Colonic mucosa (tissue), 4 donors: ENCODE results near the gene CADM2. TPM values are rescaled to one million over a fixed set of nuclear protein-coding genes. Genes with fewer than 3 reads are reported as not detected.

Experiments
- DNase-seq: peaks from one replicate; pipeline ENCODE4 v3.0.0-alpha.2; 2020
- H3K27ac ChIP-seq: fragments of 200-600 bp; one replicate; pipeline ENCODE4 v1.8.0; 2021
- H3K27me3 ChIP-seq: fragments of 200-600 bp; one replicate; pipeline ENCODE4 v1.8.0; 2021
- H3K36me3 ChIP-seq: fragments of 200-600 bp; one replicate; pipeline ENCODE4 v1.8.0; 2021
- H3K4me1 ChIP-seq: fragments of 200-600 bp; one replicate; pipeline ENCODE4 v1.8.0; 2021; ENCODE audit warnings: mild to moderate bottlenecking
- H3K4me3 ChIP-seq: fragments of 200-600 bp; one replicate; pipeline ENCODE4 v1.8.0; 2021
- H3K9ac ChIP-seq, 2 donors: one replicate each; pipeline ENCODE4 v1.7.0; 2013; ENCODE audit warnings: control low read depth in 2 of 2, low read depth in 2 of 2, low read length in 2 of 2
- H3K9me3 ChIP-seq: fragments of 200-600 bp; one replicate; pipeline ENCODE4 v1.8.0; 2021
- CTCF ChIP-seq: fragments of 200-600 bp; IDR thresholded peaks from one replicate; pipeline ENCODE4 v1.8.0; 2022; ENCODE audit warnings: antibody characterized with exemption, mild to moderate bottlenecking
- intact Hi-C: fragments of 100-400 bp; cut with DNase I; formaldehyde crosslinking; loops from one replicate; pipeline ENCODE4 v1.14.1; 2022
- total RNA-seq, 2 donors: library from RNA; stranded (reverse); fragmentation: NEBNext Ultra II Directional in 1 of 2; extraction: Animal tissue kit (Norgen Biotek cat#: 25700) in 1 of 2; gene quantifications; one replicate each; pipeline ENCODE4 v1.2.1, GENCODE V29; 2021
- donor health status: healthy.
- donor health status: DM: no; HTN: no; CAD: no.
- donor health status: DM: no; HTN: no; CAD: no.

Gene CADM2
- total RNA-seq, 2 donors from 2014 or later: 1.2 to 2.8 TPM

- no peak for TF ChIP-seq CTCF
- H3K27ac ChIP-seq: no peak overlapping the region
- no peaks in the 10 kb centered on the region for H3K36me3 ChIP-seq
- H3K9ac ChIP-seq: no peak overlapping the region
- DNase-seq: no peak
- H3K4me3 ChIP-seq: no peak overlapping the region
- H3K9me3 ChIP-seq: no peaks in the 10 kb centered on the region
- no peaks in the 10 kb centered on the region for H3K27me3 ChIP-seq
- intact Hi-C loops: no loop called here
- no peaks in the 10 kb centered on the region for H3K4me1 ChIP-seq
Observed at GRCh38 chr3:85254738-85255137, 295.9 kb downstream of the CADM2 start.

- intact Hi-C loops: no loop called here
- Histone ChIP-seq H3K4me3 (no peak overlapping the region), H3K27me3 (no peaks in the 10 kb centered on the region), H3K4me1 (no peaks in the 10 kb centered on the region), H3K9me3 (no peaks in the 10 kb centered on the region), H3K36me3 (no peaks in the 10 kb centered on the region), H3K9ac (no peak overlapping the region), H3K27ac (no peak overlapping the region)
- DNase-seq: no peak
- no peak for TF ChIP-seq CTCF
Observed at GRCh38 chr3:85255949-85256348, 297.2 kb downstream of the CADM2 start.

GRCh38 chr3:85258326-85258725 lies 299.5 kb downstream of the CADM2 start:
- intact Hi-C loops: no loop called here
- no peaks in the 10 kb centered on the region for H3K36me3 ChIP-seq
- TF ChIP-seq CTCF: no peak

GRCh38 chr3:85258819-85259218 lies 300.0 kb downstream of the CADM2 start:
- TF ChIP-seq CTCF: no peak
- H3K27ac ChIP-seq: no peak overlapping the region
- H3K4me3 ChIP-seq: no peak overlapping the region
- no peak overlapping the region for H3K9ac ChIP-seq
- no peaks in the 10 kb centered on the region for H3K27me3 ChIP-seq
- intact Hi-C loops: no loop called here
- DNase-seq: no peak
- H3K9me3 ChIP-seq: no peaks in the 10 kb centered on the region
- no peaks in the 10 kb centered on the region for H3K4me1 ChIP-seq
- H3K36me3 ChIP-seq: no peaks in the 10 kb centered on the region

More at GRCh38 chr3:85258326-85258725, 299.5 kb downstream of the CADM2 start:
- Histone ChIP-seq H3K9me3 (no peaks in the 10 kb centered on the region), H3K27me3 (no peaks in the 10 kb centered on the region), H3K4me3 (no peak overlapping the region), H3K27ac (no peak overlapping the region), H3K4me1 (no peaks in the 10 kb centered on the region), H3K9ac (no peak overlapping the region)
- no peak for DNase-seq

- intact Hi-C loops: no loop called here
Observed at GRCh38 chr3:85259748-85260147, 301.0 kb downstream of the CADM2 start.

More at GRCh38 chr3:85259748-85260147, 301.0 kb downstream of the CADM2 start:
- Histone ChIP-seq H3K9me3 (no peaks in the 10 kb centered on the region), H3K9ac (no peak overlapping the region), H3K36me3 (no peaks in the 10 kb centered on the region), H3K4me1 (no peaks in the 10 kb centered on the region), H3K4me3 (no peak overlapping the region), H3K27ac (no peak overlapping the region), H3K27me3 (no peaks in the 10 kb centered on the region)
- no peak for TF ChIP-seq CTCF
- no peak for DNase-seq
